ENCODE data around the gene SSR4.
"Not testable (repeated sequence)": the region's sequence is repeated elsewhere in the genome, so short reads cannot be mapped to it uniquely, and the experiment has no call there.

SSR4 gene

GRCh38 chrX:153807976-153808375 lies 13.5 kb downstream of the SSR4 start:
- no peak for DNase-seq

- no peak for DNase-seq
Observed at GRCh38 chrX:153812220-153812619, 17.8 kb downstream of the SSR4 start.

GRCh38 chrX:153813161-153813560 lies 18.7 kb downstream of the SSR4 start:
- no peak for DNase-seq

GRCh38 chrX:153814591-153815315 lies 20.3 kb downstream of the SSR4 start:
- DNase-seq = no peak

GRCh38 chrX:153816831-153817690 lies 22.6 kb downstream of the SSR4 start:
- DNase-seq = no peak

DNA sequence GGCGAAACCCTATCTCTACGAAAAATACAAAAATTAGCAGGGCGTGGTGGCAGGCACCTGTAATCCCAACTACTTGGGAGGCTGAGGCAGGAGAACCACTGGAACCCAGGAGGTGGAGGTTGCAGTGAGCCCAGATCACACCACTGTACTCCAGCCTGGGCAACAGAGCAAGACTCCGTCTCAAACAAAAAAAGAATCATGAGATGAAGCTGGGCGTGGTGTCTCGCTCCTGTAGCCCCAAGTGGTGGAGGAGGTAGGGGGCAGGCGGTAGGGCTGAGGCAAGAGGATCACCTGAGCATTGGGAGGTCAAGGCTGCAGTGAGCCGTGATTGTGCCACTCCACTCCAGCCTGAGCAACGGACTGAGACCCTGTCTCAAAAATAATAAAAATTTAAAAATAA lies 23.6 kb downstream of the SSR4 start:
- DNase-seq = not testable (repeated sequence)

DNA sequence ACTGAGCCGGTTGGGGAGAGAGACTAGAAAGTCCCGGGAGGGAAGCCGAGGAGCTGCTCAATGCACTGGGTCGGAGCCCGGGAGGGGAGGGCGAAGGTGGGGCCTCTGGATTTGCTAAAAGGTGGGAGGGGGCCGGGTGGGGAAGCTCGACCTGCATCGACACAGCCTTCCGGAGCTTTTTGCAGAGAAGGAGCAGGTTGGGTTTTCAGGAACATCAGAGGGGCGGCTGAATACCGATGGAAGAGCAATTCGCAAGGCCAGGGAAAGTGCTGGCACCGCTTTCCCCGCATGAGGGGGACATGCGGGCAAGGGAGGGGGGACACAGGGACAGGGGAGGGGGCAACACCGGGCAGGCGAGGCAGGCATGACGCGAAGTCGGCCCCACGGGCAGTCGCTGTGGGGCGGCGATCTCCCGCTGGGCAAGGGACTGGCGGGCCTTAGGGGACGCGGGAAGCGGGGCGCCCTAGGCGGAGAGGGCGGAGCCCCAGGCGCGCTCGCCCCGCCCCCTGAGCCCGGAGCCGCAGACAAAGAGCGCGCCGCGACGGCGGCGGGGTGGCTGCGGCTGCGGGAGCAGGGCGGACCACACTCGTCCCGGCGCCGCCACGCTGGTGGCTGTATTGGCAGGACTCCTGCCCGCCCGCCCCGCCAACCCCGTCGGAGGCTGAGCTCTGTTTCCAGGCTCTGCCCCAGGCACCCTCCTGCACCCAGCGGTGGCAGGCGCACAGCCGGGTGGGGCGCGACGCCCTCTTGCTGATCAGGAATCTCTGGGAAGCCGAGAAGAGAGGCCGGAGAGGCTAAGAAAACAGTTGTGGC lies 24.3 kb downstream of the SSR4 start:
- DNase-seq = peak; percentile 46

DNA sequence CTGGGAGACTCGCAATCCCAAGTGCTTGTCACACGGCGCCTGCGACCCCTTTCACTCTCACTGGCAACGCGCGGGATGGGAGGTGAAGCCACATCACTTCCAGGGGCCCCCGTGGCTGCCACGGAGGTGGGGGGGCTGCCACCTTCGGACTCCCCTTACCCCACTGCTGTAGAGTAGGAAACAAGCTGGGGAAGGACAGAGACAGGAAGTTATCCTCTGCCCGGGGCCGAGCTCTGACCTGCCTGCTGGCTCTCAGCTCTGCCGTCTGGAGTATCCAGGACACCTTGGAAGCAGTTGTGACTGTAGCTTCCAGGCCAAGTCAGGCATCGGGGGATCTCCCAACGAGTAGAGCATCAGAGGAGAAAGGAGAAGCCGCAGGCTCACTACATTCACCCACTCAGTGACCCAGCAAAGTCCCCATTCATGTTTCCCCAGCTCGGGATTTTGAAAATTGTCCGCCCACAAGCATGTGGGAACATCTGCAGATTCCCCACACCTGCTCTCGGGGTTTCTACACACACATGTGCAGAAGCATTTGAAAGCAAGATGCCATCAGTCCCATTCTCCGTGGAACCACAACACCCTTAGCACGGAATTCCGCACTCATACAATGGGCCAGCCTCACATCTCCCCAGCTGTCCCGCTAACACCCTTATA lies 25.0 kb downstream of the SSR4 start:
- DNase-seq = no peak

- no peak for DNase-seq
Observed at GRCh38 chrX:153820601-153821000, 26.1 kb downstream of the SSR4 start.

- no peak for DNase-seq
Observed at GRCh38 chrX:153821066-153821465, 26.6 kb downstream of the SSR4 start.

DNA sequence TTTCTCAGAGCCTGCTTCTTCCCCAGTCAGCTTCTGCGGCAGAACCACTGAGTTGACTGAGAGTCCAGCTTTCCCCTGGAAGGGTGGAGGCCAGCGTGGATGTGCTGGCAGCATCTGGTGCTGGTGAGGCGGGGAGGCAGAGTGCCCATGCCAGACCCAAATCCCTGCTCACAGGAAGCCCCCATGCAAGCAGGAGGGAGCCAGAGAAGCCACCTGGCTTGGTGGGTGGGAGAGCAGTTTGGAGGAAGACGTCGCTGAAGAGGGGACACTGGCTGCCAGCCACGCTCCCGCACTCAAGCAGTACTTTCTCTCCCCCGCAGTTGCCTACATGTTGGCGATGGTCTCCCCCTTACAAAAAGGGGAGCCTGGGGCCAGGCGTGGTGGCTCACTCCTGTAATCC lies 29.9 kb downstream of the SSR4 start:
- DNase-seq = no peak

GRCh38 chrX:153825042-153825441 lies 30.6 kb downstream of the SSR4 start:
- no peak for DNase-seq

- no peak for DNase-seq
Observed at GRCh38 chrX:153827016-153827415, 32.5 kb downstream of the SSR4 start.

GRCh38 chrX:153827903-153828302 lies 33.4 kb downstream of the SSR4 start:
- no peak for DNase-seq

DNA sequence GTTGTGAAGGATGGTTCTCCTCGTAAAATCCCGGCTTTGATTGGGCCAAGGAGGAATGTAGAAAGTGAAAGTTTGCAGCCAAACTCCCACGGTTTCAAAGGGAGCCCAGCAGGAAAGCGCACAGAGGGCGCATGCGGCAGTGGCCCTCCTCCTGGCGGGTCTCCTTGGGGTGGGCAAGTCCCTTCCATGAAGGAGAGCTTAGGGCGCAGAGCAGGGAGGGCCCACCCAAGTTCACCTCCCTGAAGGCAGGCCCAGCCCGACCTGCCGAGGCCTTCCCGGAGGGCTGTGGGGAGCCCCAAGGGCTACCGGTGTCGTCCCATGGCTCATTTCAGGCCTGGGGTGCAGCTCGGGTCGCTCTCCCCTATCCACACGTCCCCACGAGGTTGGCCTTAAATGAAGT lies 33.8 kb downstream of the SSR4 start:
- DNase-seq = no peak

GRCh38 chrX:153828723-153829548 lies 34.5 kb downstream of the SSR4 start:
- DNase-seq = no peak

GRCh38 chrX:153829549-153829798 lies 35.0 kb downstream of the SSR4 start:
- DNase-seq = no peak

GRCh38 chrX:153829799-153830639 lies 35.6 kb downstream of the SSR4 start, which contains the start of gene PDZD4:
TSS of gene PDZD4 (minus strand) at chrX:153830544. CDS start at chrX:153830298, 246 bp downstream.
- DNase-seq = no peak

DNA sequence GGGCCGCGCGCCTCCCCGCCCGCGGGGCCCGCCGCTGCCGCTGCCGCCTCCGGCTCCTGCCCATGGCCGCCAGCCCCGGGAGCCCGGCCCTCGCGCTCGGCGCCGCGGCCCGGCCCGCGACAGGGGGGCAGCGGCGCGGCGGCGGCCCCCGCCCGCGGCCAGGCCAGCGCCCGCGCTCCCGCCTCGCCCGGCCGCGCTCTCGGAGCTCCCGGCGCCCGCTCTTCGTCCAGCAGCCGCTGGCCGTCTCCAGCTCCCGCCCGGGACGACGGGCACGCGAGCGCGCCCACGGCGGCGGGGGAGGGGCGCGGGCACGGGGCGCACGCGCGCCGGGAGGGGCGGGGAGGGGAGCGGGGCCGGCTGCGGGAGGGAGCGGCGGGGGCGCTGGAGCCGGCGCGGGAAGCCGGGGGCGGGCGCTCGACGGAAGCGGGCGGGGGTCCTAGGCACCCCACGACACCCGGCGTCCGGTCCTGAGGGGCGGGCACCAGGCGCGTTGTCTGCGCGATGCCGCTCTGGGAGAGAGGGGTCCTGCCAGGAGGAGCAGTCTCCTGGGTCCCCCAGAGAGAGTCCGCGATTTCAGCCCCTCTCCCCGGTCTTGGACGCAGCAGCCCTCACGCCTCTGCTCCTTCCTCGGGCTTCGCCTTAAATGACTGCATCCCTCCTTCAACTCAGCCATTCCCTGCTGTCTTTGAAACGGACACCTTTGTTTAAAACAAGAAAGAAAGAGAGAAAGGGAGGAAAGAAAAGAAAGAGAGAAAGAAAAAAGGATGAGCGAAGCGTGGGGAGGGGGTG lies 36.4 kb downstream of the SSR4 start:
- DNase-seq = no peak

DNA sequence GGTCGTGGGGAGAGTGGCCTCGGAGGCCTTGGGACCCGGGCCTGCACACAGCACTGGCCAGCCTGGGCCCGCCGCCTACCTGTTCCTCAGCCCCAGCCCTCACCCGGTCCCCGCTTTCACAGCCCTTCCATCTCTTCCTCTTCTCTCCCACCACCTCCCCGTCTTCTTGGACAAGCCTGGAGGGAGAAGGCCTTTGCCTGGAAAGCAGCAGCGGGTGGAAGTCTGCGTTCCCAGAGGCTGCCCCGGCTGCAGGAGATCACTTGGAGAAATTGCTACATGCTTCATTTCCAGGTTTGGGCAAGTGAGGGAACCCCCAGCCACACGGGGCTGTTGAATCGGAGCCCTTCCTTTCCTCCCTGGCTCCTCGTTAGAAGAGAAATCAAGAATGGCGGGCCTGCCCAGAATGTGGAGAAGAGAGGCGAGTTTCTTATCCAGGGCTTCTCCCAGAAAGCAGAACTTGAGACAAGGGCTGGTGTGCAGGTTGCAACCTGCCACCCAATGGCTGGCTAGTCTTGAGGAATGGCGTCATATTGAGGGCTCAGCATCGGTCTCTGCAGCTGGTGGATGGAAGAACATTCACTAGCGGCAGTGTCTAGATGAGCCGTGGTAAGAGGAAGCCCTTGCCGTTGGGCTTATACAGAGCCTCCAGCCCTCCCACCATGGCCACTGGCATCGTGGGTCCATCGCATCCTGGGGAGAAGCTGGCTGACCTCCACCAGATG lies 37.1 kb downstream of the SSR4 start:
- DNase-seq = no peak
